Activated CD4-positive, alpha-beta T cell treated with anti-CD3 and anti-CD28 coated beads, Interleukin-2, amount 50 U/mL, for 16 hours (primary cell): ENCODE measurements around the gene HGFAC.
"Not testable (repeated sequence)": the region's sequence is repeated elsewhere in the genome, so short reads cannot be mapped to it uniquely, and the experiment has no call there.

ENCODE experiments used
- DNase-seq: peaks from one replicate; pipeline ENCODE4 v3.0.0-alpha.2; 2020

HGFAC gene

GRCh38 chr4:3441501-3442459, at the start of gene HGFAC:
Gene HGFAC (plus strand): TSS chr4:3441968. CDS start chr4:3442002, 34 bp downstream.
- no peak for DNase-seq

- DNase-seq: no peak
Measured at GRCh38 chr4:3392321-3392720, 49.4 kb upstream of the HGFAC start.

- no peak for DNase-seq
Measured at GRCh38 chr4:3393171-3393570, 48.6 kb upstream of the HGFAC start.

GRCh38 chr4:3396600-3396999, 45.2 kb upstream of the HGFAC start:
- no peak for DNase-seq

- DNase-seq: no peak
Measured at GRCh38 chr4:3397128-3397527, 44.6 kb upstream of the HGFAC start.

GRCh38 chr4:3399277-3400194, 42.2 kb upstream of the HGFAC start:
- DNase-seq: peak; percentile 2

- no peak for DNase-seq
Measured at GRCh38 chr4:3401436-3402171, 40.2 kb upstream of the HGFAC start.

- no peak for DNase-seq
Measured at GRCh38 chr4:3402491-3403347, 39.0 kb upstream of the HGFAC start.

- no peak for DNase-seq
Measured at GRCh38 chr4:3403348-3403906, 38.3 kb upstream of the HGFAC start.

- DNase-seq: no peak
Measured at GRCh38 chr4:3404546-3404945, 37.2 kb upstream of the HGFAC start.

GRCh38 chr4:3405176-3405575, 36.6 kb upstream of the HGFAC start:
- DNase-seq: no peak

- no peak for DNase-seq
Measured at GRCh38 chr4:3406021-3406420, 35.7 kb upstream of the HGFAC start.

- no peak for DNase-seq
Measured at GRCh38 chr4:3406431-3406830, 35.3 kb upstream of the HGFAC start.

- DNase-seq: no peak
Measured at GRCh38 chr4:3407171-3407771, 34.5 kb upstream of the HGFAC start.

GRCh38 chr4:3407930-3408792, 33.6 kb upstream of the HGFAC start:
- no peak for DNase-seq

- no peak for DNase-seq
Measured at GRCh38 chr4:3408793-3409330, 32.9 kb upstream of the HGFAC start.

- no peak for DNase-seq
Measured at GRCh38 chr4:3409571-3410091, 32.1 kb upstream of the HGFAC start.

- no peak for DNase-seq
Measured at GRCh38 chr4:3410401-3411135, 31.2 kb upstream of the HGFAC start.

- DNase-seq: not testable (repeated sequence)
Measured at GRCh38 chr4:3411190-3411589, 30.6 kb upstream of the HGFAC start.
